Medulla oblongata (tissue), 1 donor: ENCODE data around the gene CORO2B.
"Not testable (repeated sequence)": the region's sequence is repeated elsewhere in the genome, so short reads cannot be mapped to it uniquely, and the experiment has no call there.

ENCODE experiments used
- DNase-seq: peaks from one replicate; pipeline ENCODE4 v3.0.0-alpha.2; 2015; ENCODE audit errors: extremely low spot score

Gene CORO2B

DNA sequence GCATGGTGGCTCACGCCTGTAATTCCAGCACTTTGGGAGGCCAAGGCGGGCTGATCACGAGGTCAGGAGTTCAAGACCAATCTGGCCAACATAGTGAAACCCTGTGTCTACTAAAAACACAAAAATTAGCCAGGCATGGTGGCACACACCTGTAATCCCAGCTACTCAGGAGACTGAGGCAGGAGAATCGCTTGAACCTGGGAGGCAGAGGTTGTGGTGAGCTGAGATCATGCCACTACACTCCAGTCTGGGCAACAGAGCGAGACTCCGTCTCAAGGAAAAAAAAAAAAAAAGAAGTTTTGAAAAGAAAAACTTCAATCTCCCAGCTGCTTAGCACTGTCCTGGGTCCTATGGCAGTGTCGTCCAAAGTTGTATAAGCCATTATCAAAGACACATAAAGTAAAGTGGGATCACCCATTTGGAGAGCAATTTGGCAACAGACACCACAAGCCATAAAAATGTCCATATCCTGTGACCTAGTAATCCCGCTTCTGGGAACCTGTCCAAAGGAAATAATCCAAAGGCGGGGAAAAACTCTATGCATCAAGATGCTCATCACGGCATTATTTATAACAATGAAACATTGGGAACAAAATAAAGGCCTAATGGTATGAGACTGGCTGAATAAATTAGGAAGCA is 26.2 kb downstream of the CORO2B start:
- DNase-seq = not testable (repeated sequence)

GRCh38 chr15:68606375-68606774 is 27.6 kb downstream of the CORO2B start:
- DNase-seq = no peak

GRCh38 chr15:68608206-68608843 is 29.5 kb downstream of the CORO2B start:
- peak; percentile 84 for DNase-seq

DNA sequence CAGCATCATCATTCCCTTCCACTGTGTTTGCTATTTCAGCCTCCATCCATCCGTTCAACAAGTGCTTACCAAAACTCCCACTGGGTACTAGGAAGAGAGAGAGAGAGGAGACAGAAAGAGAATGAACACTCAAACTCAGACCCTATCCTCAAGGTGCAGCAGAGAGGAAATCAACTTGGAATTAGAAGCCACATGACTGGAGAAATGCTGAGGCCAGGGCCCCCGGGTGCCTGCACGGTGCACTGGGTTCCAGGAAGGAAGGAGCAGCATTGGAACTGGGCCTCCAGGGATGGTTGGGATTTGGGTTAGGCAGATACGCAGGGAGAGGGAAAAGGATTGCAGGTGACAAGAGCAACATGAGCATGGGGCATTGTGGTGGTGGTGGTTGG is 30.0 kb downstream of the CORO2B start:
- no peak for DNase-seq

- DNase-seq = peak; percentile 65
Measured at GRCh38 chr15:68609629-68610028, 30.8 kb downstream of the CORO2B start.

DNA sequence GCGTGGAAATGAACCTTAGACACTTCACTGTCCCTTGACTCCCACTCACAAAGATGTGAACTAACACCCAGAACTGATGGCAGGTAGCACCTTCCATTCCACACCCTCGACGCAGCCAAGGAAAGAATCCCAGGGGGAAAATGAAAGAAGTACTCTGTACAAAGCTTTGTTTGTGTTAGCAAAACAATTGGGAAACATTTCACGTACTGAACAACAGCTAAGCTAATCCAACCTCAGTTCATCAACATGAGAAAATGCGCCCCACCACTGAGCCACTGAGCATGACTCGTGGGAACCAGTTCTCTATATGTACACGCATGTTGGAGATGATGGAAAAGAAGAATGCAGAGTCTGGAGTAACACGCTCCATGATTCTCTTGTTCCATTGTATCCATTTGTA is 32.0 kb downstream of the CORO2B start:
- DNase-seq = peak; percentile 69

DNA sequence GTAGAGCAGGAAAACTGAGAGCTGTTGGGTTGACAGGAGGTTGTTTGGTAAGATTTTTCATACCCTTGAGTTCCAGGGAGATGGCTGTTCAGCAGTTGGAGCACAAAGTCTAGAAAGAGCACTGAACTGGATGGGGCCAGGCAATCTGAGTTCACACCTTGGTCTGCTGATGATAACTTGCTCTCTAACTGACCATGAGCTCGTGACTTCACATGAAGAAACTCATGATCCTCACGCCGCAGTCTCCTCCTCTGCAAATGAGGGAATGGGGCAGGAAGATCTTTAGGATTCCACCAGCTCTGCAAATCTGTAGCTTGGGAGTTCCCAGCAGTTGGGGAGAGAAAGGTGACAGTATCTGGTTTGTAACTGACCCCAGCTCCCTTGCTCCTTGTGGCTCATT is 33.7 kb downstream of the CORO2B start:
- no peak for DNase-seq

GRCh38 chr15:68612979-68613740 is 34.4 kb downstream of the CORO2B start:
- no peak for DNase-seq

GRCh38 chr15:68614286-68615035 is 35.7 kb downstream of the CORO2B start:
- DNase-seq = peak; percentile 98

DNA sequence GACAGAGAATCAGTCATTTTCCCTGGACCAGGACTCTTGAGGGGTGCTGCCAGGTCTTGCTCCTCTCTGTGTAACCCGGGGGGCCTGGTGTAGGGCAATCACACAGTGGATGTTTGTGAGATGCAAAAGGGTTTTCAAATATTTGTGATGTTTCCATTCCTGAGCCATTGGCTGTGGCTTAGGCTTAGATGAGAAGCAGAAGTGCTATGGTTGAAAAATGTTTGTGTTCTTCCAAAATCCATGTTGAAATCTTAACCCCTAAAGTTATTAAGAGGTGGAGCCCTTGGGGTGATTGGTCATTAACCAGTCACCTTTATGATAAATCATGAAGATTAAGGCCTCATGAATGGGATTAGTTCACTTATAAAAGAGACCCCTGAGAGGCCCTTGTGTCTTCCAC is 36.5 kb downstream of the CORO2B start:
- DNase-seq = no peak

DNA sequence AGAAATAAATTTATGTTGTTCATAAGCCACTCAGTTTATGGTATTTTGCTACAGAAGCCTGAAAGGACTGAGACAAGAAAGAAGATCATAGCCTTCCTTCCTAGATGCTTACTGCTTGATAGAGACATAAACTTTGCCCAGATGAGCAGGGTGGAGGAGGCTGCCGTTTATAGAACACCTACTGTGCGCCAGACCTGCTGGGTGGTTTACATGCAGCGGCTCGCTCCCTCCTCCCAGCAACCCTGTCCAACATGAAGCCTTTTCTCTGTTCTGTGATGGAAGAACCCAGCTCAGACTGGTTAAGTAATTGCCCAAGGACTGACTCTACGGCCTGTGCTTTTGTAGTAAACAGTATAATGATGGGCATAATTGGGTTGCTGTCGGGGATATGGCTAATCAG is 37.0 kb downstream of the CORO2B start:
- no peak for DNase-seq

DNA sequence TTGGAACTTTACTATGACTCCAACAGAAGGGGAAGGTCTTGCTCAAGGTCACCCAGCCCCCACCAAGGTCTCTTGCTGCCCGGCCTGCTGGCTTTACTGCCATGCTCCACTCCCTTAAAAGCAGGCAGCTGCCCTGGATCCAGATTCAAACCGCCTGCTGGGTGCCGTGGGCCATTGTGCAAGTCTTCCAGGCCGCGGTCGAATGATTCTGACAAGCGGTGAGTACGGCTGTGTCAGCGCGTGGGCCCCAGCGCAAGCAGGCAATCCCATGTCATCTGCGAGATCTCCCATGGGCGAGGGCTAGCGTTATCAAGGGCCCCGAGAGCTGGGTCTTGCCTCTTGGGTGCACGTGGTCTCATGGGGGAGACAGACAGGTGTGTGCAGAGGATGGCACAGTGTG is 37.6 kb downstream of the CORO2B start:
- DNase-seq = no peak

GRCh38 chr15:68617001-68617400 is 38.2 kb downstream of the CORO2B start:
- DNase-seq = no peak

DNA sequence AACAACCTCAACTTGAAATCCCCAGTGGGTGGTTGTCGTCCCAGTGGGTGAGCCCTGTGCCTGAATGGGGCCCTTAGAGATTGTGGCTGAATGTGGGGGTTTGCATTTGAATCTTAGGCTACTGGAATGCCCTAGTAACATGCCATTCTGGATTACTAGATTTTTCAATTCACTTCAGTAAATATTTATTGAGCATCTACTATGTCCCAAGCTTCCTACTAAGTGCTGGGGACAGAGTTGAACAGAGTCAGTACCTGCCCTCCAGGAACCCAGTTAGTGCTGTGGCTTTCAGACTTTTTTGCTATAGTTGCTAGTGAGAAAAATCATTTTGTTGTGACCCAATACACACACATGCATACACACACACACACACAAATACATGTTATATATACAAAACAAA is 39.0 kb downstream of the CORO2B start:
- DNase-seq = no peak

DNA sequence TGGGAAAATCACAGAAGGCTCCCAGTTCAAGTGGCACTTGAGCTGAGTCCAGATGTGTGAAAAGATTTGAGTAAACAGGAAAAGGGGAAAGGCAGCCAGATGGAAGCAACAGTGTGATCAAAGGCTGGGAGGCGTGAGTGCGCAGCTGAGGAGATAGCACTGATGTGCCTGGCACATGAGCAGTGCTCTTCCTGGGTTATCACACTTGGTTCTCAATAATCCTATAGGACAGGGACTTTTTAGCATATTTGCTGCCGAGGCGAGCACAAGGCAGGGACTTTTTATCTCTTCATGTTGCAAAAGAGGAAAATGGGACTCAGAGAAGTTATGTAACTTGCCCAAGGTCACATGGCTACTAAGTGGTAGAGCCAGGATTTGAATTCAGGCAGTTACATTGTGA is 39.6 kb downstream of the CORO2B start:
- DNase-seq = peak; percentile 61

- no peak for DNase-seq
Measured at GRCh38 chr15:68618908-68619698, 40.3 kb downstream of the CORO2B start.

- DNase-seq = peak; percentile 95
Measured at GRCh38 chr15:68620721-68621527, 42.1 kb downstream of the CORO2B start.

GRCh38 chr15:68621535-68621934 is 42.7 kb downstream of the CORO2B start:
- DNase-seq = no peak

- DNase-seq = peak; percentile 66
Measured at GRCh38 chr15:68623301-68623892, 44.6 kb downstream of the CORO2B start.

- no peak for DNase-seq
Measured at GRCh38 chr15:68625853-68626252, 47.1 kb downstream of the CORO2B start.
